Neural cell (in vitro differentiated cells): ENCODE data around the gene RAB27B.

Experiments used
- POLR2AphosphoS5 ChIP-seq: IDR thresholded peaks from 2 replicates; pipeline ENCODE4 v1.6.1; 2012
- TF ChIP-seq, protein P1 (sequence below): fragments of 450-650 bp; IDR thresholded peaks from 2 replicates; pipeline ENCODE4 v1.5.1; 2014; ENCODE audit warnings: antibody characterized with exemption, mild to moderate bottlenecking, moderate library complexity; ENCODE audit not compliant: poor library complexity, severe bottlenecking
- TF ChIP-seq, protein P2 (sequence below): IDR thresholded peaks from 2 replicates; pipeline ENCODE4 v1.6.1; 2012; ENCODE audit warnings: borderline replicate concordance

DNA sequence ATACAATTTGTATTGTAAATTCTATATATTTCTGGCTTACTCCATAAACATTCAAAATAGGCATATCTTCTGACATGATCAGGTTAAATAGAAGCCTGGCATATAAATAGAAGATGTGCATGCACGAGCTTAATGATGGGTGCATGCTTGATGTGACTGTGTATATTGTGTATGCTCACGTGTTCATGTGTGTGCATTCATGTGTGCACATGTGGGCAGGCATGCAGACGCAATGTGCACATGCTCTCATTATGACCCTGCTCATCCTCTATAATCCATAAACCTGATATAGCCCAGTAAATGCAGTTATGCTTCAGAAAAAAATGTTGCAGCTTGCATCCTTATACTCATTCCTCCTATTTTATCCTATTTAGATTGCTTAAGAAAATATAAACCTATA lies 29.2 kb downstream of the RAB27B start:
- TF ChIP-seq, protein P1, sequence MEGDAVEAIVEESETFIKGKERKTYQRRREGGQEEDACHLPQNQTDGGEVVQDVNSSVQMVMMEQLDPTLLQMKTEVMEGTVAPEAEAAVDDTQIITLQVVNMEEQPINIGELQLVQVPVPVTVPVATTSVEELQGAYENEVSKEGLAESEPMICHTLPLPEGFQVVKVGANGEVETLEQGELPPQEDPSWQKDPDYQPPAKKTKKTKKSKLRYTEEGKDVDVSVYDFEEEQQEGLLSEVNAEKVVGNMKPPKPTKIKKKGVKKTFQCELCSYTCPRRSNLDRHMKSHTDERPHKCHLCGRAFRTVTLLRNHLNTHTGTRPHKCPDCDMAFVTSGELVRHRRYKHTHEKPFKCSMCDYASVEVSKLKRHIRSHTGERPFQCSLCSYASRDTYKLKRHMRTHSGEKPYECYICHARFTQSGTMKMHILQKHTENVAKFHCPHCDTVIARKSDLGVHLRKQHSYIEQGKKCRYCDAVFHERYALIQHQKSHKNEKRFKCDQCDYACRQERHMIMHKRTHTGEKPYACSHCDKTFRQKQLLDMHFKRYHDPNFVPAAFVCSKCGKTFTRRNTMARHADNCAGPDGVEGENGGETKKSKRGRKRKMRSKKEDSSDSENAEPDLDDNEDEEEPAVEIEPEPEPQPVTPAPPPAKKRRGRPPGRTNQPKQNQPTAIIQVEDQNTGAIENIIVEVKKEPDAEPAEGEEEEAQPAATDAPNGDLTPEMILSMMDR, result no peak
- no peak for TF ChIP-seq POLR2AphosphoS5
- TF ChIP-seq, protein P2, sequence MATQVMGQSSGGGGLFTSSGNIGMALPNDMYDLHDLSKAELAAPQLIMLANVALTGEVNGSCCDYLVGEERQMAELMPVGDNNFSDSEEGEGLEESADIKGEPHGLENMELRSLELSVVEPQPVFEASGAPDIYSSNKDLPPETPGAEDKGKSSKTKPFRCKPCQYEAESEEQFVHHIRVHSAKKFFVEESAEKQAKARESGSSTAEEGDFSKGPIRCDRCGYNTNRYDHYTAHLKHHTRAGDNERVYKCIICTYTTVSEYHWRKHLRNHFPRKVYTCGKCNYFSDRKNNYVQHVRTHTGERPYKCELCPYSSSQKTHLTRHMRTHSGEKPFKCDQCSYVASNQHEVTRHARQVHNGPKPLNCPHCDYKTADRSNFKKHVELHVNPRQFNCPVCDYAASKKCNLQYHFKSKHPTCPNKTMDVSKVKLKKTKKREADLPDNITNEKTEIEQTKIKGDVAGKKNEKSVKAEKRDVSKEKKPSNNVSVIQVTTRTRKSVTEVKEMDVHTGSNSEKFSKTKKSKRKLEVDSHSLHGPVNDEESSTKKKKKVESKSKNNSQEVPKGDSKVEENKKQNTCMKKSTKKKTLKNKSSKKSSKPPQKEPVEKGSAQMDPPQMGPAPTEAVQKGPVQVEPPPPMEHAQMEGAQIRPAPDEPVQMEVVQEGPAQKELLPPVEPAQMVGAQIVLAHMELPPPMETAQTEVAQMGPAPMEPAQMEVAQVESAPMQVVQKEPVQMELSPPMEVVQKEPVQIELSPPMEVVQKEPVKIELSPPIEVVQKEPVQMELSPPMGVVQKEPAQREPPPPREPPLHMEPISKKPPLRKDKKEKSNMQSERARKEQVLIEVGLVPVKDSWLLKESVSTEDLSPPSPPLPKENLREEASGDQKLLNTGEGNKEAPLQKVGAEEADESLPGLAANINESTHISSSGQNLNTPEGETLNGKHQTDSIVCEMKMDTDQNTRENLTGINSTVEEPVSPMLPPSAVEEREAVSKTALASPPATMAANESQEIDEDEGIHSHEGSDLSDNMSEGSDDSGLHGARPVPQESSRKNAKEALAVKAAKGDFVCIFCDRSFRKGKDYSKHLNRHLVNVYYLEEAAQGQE, result no peak
